Measurements from ENCODE around the gene ABLIM3. TPM values are rescaled to one million over a fixed set of nuclear protein-coding genes. Genes with fewer than 3 reads are reported as not detected.

ABLIM3 gene
- total and polyA plus RNA-seq, 2 of the 8 experiments (the other 6 are each of a cell fraction or from before 2014, with no cell fraction given) = 0.36 to 0.56 TPM

DNA sequence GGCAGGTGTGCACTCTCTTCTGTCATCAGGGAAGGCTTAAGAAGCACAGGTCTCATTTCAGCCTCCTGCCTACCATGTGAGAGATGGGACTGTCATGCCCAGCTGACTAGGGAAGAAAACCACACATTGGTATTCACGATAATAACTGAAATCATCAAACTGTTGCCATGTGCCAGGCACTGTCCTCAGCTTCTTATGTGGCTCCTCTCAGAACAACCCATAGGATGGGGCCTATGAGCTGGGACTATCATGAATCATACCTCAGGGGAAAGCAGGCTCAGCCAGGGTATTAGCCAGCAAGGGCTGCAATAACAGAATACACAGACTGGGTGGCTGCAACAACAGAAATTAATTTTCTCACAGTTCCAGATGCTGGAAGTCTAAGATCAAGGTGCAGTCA lies 133.6 kb downstream of the ABLIM3 start:
- H2BK5ac ChIP-seq (ENCODE audit: low read depth, low read length) = no peak overlapping the region; the same call in 1 of the 2 replicates
- no peaks in the 10 kb centered on the region; a peak in 1 of 8 replicates for H3K36me3 ChIP-seq (ENCODE audit: control insufficient read depth in 2 of 4, insufficient read depth in 4 of 4, low read length in 3 of 4)
- H4K20me1 ChIP-seq (replicated peaks in 1 of 2; ENCODE audit: control insufficient read depth in 1 of 2, insufficient read depth in 2 of 2, low read length in 2 of 2) = peaks cover 0 to 3% of the 10 kb centered on the region in 2 experiments
- H2BK20ac ChIP-seq (ENCODE audit: low read length) = no peak overlapping the region
- H3K27me3 ChIP-seq (replicated peaks in 1 of 4; ENCODE audit: control insufficient read depth in 3 of 4, extremely low read depth in 1 of 4, insufficient read depth in 3 of 4, low read length in 3 of 4) = peaks cover 8 to 31% (median 20%) of the 10 kb centered on the region in 4 experiments
- WGBS, 2 experiments (ENCODE audit: extremely low coverage in 1 of 2, insufficient coverage in 1 of 2, insufficient read length in 1 of 2, insufficient replicate concordance in 2 of 2, low coverage in 1 of 2, low lambda C conversion rate in 2 of 2, missing lambda C conversion rate in 1 of 2) = 93% methylated on average over 1 of the region's 1 CpG; no CpG with 5 or more reads in 1 of the 2 experiments
- H2BK12ac ChIP-seq (ENCODE audit: low read depth, low read length) = no peak overlapping the region
- no peak overlapping the region for H3K4me3 ChIP-seq (ENCODE audit: extremely low read depth in 1 of 4, insufficient read depth in 2 of 4, low read depth in 3 of 4, low read length in 4 of 4)
- no peak overlapping the region for H3K4me2 ChIP-seq (ENCODE audit: insufficient read depth in 1 of 2, low read depth in 2 of 2, low read length in 2 of 2)
- no peak overlapping the region for H2AK5ac ChIP-seq (ENCODE audit: low read depth, low read length)
- H3K23me2 ChIP-seq (ENCODE audit: low read depth, low read length) = peaks cover 8% of the 10 kb centered on the region; the same call in 1 of the 2 replicates
- no peak overlapping the region for H3K9ac ChIP-seq (replicated peaks in 1 of 4; ENCODE audit: extremely low read depth in 1 of 4, low read depth in 3 of 4, low read length in 3 of 4)
- H3K14ac ChIP-seq (ENCODE audit: insufficient read length) = no peak overlapping the region
- H4K91ac ChIP-seq (replicated peaks; ENCODE audit: insufficient read length, low read length) = no peak overlapping the region
- no peak overlapping the region for H2BK120ac ChIP-seq (replicated peaks; ENCODE audit: low read depth, low read length)
- ChIA-PET POLR2A (ENCODE audit: partially characterized antibody) (no interaction called here), CTCF (ENCODE audit: partially characterized antibody) (interaction anchor here (0.7 to 1.7 kb wide), 5 partner anchors 10 to 158 kb away, joined by 4 to 6 read pairs (median 4); no protein-coding TSS in a partner anchor)
- H2AFZ ChIP-seq (ENCODE audit: low read length) = no peak overlapping the region
- no peak overlapping the region for H2BK15ac ChIP-seq (ENCODE audit: low read length)
- no peaks in the 10 kb centered on the region for H3K79me2 ChIP-seq (ENCODE audit: control insufficient read depth in 1 of 2, insufficient read depth in 2 of 2, low read length in 2 of 2)
- H3K79me1 ChIP-seq (ENCODE audit: low read depth, low read length) = no peaks in the 10 kb centered on the region
- H3K9me3 ChIP-seq (ENCODE audit: insufficient read depth in 2 of 2, low read depth in 1 of 2, low read length in 1 of 2) = no peaks in the 10 kb centered on the region
- no peak overlapping the region for H4K5ac ChIP-seq (ENCODE audit: insufficient read length, low read depth, low read length)
- no peak overlapping the region for H3K23ac ChIP-seq (ENCODE audit: insufficient read length)
- H3K27ac ChIP-seq (ENCODE audit: low read depth, low read length) = no peak overlapping the region
- H3K56ac ChIP-seq (replicated peaks; ENCODE audit: insufficient read length, low read depth, low read length) = no peak overlapping the region
- FAIRE-seq (no peak), DNase-seq (ENCODE audit: low read depth in 1 of 2, low spot score in 2 of 2) (no peak)
- peaks cover 7 to 8% (median 7%) of the 10 kb centered on the region in 4 experiments; a peak in 5 of 7 replicates for H3K4me1 ChIP-seq (replicated peaks in 1 of 4; ENCODE audit: control insufficient read depth in 3 of 4, insufficient read depth in 4 of 4, low read length in 3 of 4)
- no peak overlapping the region for H3K4ac ChIP-seq (replicated peaks; ENCODE audit: insufficient read length, low read depth, low read length)
- H4K8ac ChIP-seq (ENCODE audit: extremely low read depth, insufficient read depth, low read length) = no peak overlapping the region
- H3K18ac ChIP-seq (ENCODE audit: extremely low read depth, low read length) = no peak overlapping the region
- no peak for TF ChIP-seq E2F6 (IDR thresholded peaks at IDR 0.05)
- TF ChIP-seq, protein P1, sequence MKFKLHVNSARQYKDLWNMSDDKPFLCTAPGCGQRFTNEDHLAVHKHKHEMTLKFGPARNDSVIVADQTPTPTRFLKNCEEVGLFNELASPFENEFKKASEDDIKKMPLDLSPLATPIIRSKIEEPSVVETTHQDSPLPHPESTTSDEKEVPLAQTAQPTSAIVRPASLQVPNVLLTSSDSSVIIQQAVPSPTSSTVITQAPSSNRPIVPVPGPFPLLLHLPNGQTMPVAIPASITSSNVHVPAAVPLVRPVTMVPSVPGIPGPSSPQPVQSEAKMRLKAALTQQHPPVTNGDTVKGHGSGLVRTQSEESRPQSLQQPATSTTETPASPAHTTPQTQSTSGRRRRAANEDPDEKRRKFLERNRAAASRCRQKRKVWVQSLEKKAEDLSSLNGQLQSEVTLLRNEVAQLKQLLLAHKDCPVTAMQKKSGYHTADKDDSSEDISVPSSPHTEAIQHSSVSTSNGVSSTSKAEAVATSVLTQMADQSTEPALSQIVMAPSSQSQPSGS (IDR thresholded peaks at IDR 0.05; ENCODE audit: low read length) = no peak
- no peak for TF ChIP-seq JUND (IDR thresholded peaks at IDR 0.05; ENCODE audit: low read length)
- no peak for TF ChIP-seq RXRA (IDR thresholded peaks at IDR 0.05; ENCODE audit: insufficient read depth, low read depth, low read length)
- no peak for TF ChIP-seq EP300 (IDR thresholded peaks at IDR 0.05; ENCODE audit: borderline replicate concordance in 1 of 2, low read depth in 2 of 2, low read length in 2 of 2)
- no peak for TF ChIP-seq KDM5A (IDR thresholded peaks at IDR 0.05; ENCODE audit: low read length)
- TF ChIP-seq TEAD4 (IDR thresholded peaks at IDR 0.05; ENCODE audit: low read depth, low read length) = no peak
- no peak for TF ChIP-seq SIX5 (IDR thresholded peaks at IDR 0.05; ENCODE audit: low read depth, low read length)
- no peak for TF ChIP-seq HDAC2 (IDR thresholded peaks at IDR 0.05; ENCODE audit: borderline replicate concordance in 1 of 2, low read depth in 2 of 2, low read length in 2 of 2)
- TF ChIP-seq EGR1 (IDR thresholded peaks at IDR 0.05; ENCODE audit: borderline replicate concordance, low read depth, low read length) = no peak
- TF ChIP-seq FOSL1 (IDR thresholded peaks at IDR 0.05; ENCODE audit: insufficient read depth, low read depth, low read length) = no peak
